ENCODE measurements around the gene NKX3-2. TPM values are rescaled to one million over a fixed set of nuclear protein-coding genes. Genes with fewer than 3 reads are reported as not detected.

NKX3-2 gene
- total and polyA plus RNA-seq, 10 donors: 0.57 to 3.1 (median 1.6) TPM

- intact Hi-C loops (cut with DNase I; ENCODE audit: low total_unique reads): no loop called here
- H3K4me3 ChIP-seq: peak overlapping the region in 1 of 8 donors; percentile 44
- peaks cover 0 to 50% (median 28%) of the 10 kb centered on the region in 6 donors for H3K4me1 ChIP-seq
- no peak for TF ChIP-seq POLR2AphosphoS5 (IDR thresholded peaks at IDR 0.05)
- TF ChIP-seq, protein P1, sequence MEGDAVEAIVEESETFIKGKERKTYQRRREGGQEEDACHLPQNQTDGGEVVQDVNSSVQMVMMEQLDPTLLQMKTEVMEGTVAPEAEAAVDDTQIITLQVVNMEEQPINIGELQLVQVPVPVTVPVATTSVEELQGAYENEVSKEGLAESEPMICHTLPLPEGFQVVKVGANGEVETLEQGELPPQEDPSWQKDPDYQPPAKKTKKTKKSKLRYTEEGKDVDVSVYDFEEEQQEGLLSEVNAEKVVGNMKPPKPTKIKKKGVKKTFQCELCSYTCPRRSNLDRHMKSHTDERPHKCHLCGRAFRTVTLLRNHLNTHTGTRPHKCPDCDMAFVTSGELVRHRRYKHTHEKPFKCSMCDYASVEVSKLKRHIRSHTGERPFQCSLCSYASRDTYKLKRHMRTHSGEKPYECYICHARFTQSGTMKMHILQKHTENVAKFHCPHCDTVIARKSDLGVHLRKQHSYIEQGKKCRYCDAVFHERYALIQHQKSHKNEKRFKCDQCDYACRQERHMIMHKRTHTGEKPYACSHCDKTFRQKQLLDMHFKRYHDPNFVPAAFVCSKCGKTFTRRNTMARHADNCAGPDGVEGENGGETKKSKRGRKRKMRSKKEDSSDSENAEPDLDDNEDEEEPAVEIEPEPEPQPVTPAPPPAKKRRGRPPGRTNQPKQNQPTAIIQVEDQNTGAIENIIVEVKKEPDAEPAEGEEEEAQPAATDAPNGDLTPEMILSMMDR (IDR thresholded peaks at IDR 0.05 in 8 of 11, conservative IDR thresholded peaks at IDR 0.05 in 3 of 11): no peak
- no peak for TF ChIP-seq POLR2A (IDR thresholded peaks at IDR 0.05)
- no peak for DNase-seq
- 14 to 18% (median 15%) methylated on average over 36 to 37 of the region's 37 CpGs for WGBS, 5 donors
- H3K27me3 ChIP-seq (replicated peaks in 1 of 7): peaks cover 9 to 100% (median 96%) of the 10 kb centered on the region in 7 donors
- H3K9me3 ChIP-seq: peaks cover 0 to 17% (median 8%) of the 10 kb centered on the region in 8 donors
- no peak overlapping the region for H3K27ac ChIP-seq
- no peaks in the 10 kb centered on the region for H3K36me3 ChIP-seq
Observed at GRCh38 chr4:13529128-13529919, 15.0 kb downstream of the NKX3-2 start.

- Histone ChIP-seq H3K4me1 (peaks cover 0 to 50% (median 28%) of the 10 kb centered on the region in 6 donors), H3K36me3 (no peaks in the 10 kb centered on the region), H3K9me3 (peaks cover 0 to 23% (median 13%) of the 10 kb centered on the region in 8 donors), H3K4me3 (peak overlapping the region in 1 of 8 donors; percentile 44), H3K27me3 (replicated peaks in 1 of 7) (peaks cover 9 to 100% (median 96%) of the 10 kb centered on the region in 7 donors), H3K27ac (no peak overlapping the region)
- DNase-seq: no peak
- intact Hi-C loops (cut with DNase I; ENCODE audit: low total_unique reads): no loop called here
- TF ChIP-seq POLR2A (IDR thresholded peaks at IDR 0.05) (no peak), POLR2AphosphoS5 (IDR thresholded peaks at IDR 0.05) (no peak)
- TF ChIP-seq, protein P1 (IDR thresholded peaks at IDR 0.05 in 8 of 11, conservative IDR thresholded peaks at IDR 0.05 in 3 of 11): no peak
- WGBS, 5 donors: 14 to 21% (median 15%) methylated on average over 4 to 5 of the region's 5 CpGs
Observed at GRCh38 chr4:13528821-13529127, 15.5 kb downstream of the NKX3-2 start.

- DNase-seq: peak; percentile 79
- H3K4me3 ChIP-seq: peak overlapping the region in 2 of 8 donors; percentile 6 to 44
- peaks cover 7 to 100% (median 97%) of the 10 kb centered on the region in 7 donors for H3K27me3 ChIP-seq (replicated peaks in 1 of 7)
- H3K36me3 ChIP-seq: no peaks in the 10 kb centered on the region
- peaks cover 0 to 56% (median 29%) of the 10 kb centered on the region in 6 donors for H3K4me1 ChIP-seq
- TF ChIP-seq POLR2AphosphoS5 (IDR thresholded peaks at IDR 0.05) (no peak), POLR2A (IDR thresholded peaks at IDR 0.05) (no peak)
- WGBS, 5 donors: 6 to 13% (median 8%) methylated on average over 29 to 35 of the region's 35 CpGs
- peaks cover 0 to 28% (median 15%) of the 10 kb centered on the region in 8 donors for H3K9me3 ChIP-seq
- H3K27ac ChIP-seq: no peak overlapping the region
- intact Hi-C loops (cut with DNase I; ENCODE audit: low total_unique reads): no loop called here
Observed at GRCh38 chr4:13527981-13528820, 16.1 kb downstream of the NKX3-2 start.

GRCh38 chr4:13527192-13527980, 16.9 kb downstream of the NKX3-2 start:
- Histone ChIP-seq H3K4me3 (peak overlapping the region in 2 of 8 donors; percentile 6 to 44), H3K36me3 (no peaks in the 10 kb centered on the region), H3K27ac (no peak overlapping the region), H3K27me3 (replicated peaks in 1 of 7) (peaks cover 7 to 100% (median 97%) of the 10 kb centered on the region in 7 donors), H3K9me3 (peaks cover 0 to 28% (median 15%) of the 10 kb centered on the region in 8 donors), H3K4me1 (peaks cover 3 to 64% (median 37%) of the 10 kb centered on the region in 6 donors)
- no peak for TF ChIP-seq POLR2A (IDR thresholded peaks at IDR 0.05)
- TF ChIP-seq, protein P1 (IDR thresholded peaks at IDR 0.05 in 8 of 11, conservative IDR thresholded peaks at IDR 0.05 in 3 of 11): no peak
- no peak for TF ChIP-seq POLR2AphosphoS5 (IDR thresholded peaks at IDR 0.05)
- intact Hi-C loops (cut with DNase I; ENCODE audit: low total_unique reads): no loop called here
- peak; percentile 70 for DNase-seq
- 9 to 28% (median 11%) methylated on average over 25 to 46 of the region's 46 CpGs for WGBS, 5 donors
